LoVo (cell line): Measurements from ENCODE around the gene UGT1A8.

Experiments
- DNase-seq: peaks from one replicate; pipeline ENCODE4 v3.0.0-alpha.2; 2016; ENCODE audit warnings: low spot score

The UGT1A8 gene

GRCh38 chr2:233821196-233821595 lies 203.8 kb downstream of the UGT1A8 start:
- no peak for DNase-seq

- no peak for DNase-seq
Measured at GRCh38 chr2:233821709-233822100, 204.3 kb downstream of the UGT1A8 start.

- DNase-seq, result no peak
Measured at GRCh38 chr2:233822101-233822771, 204.8 kb downstream of the UGT1A8 start.
